HEK293 (cell line): ENCODE data around the gene SH2B2.

Source experiments
- CTCF ChIA-PET: fragments of 350-600 bp; formaldehyde crosslinking; extraction: SDS; loops from one replicate; lab custom pipeline; 2021; ENCODE audit warnings: antibody characterized with exemption; lab: Yijun Ruan, JAX
- POLR2A ChIA-PET: fragments of 300-600 bp; formaldehyde crosslinking; extraction: SDS; loops from one replicate; lab custom pipeline; 2020; ENCODE audit warnings: antibody characterized with exemption, inconsistent platforms; lab: Yijun Ruan, JAX
- H3K27ac ChIP-seq: fragments of 200-500 bp; sonication (Bioruptor generic); 2 replicates; pipeline ENCODE4 v1.5.1; 2014; ENCODE audit warnings: low read depth, low read length, control low read depth, inconsistent platforms; ENCODE audit errors: extremely low read depth
- H3K36me3 ChIP-seq, 2 experiments: fragments of 200-500 bp in 1 of 2; sonication (Bioruptor generic) in 1 of 2; 1 replicate in 1 of 2; 2 replicates in 1 of 2; pipeline ENCODE4 v1.5.1; 2014 to 2017; ENCODE audit warnings: inconsistent platforms in 2 of 2, low read length in 2 of 2; ENCODE audit not compliant: control insufficient read depth in 2 of 2, insufficient read depth in 1 of 2
- H3K4me1 ChIP-seq: fragments of 200-500 bp; sonication (Bioruptor generic); 2 replicates; pipeline ENCODE4 v1.5.1; 2014; ENCODE audit warnings: mild to moderate bottlenecking, low read length, inconsistent platforms; ENCODE audit not compliant: control insufficient read depth, insufficient read depth
- H3K4me3 ChIP-seq: 2 replicates; pipeline ENCODE4 v1.5.1; 2011; ENCODE audit warnings: low read depth, mild to moderate bottlenecking, control low read depth, low read length, moderate library complexity
- H3K9me3 ChIP-seq: fragments of 200-500 bp; sonication (Bioruptor generic); 2 replicates; pipeline ENCODE4 v1.5.1; 2014; ENCODE audit warnings: low read depth, low read length, inconsistent platforms; ENCODE audit not compliant: control insufficient read depth, insufficient read depth
- BCL11A ChIP-seq: fragments of 450-650 bp; formaldehyde crosslinking; IDR thresholded peaks from 2 replicates; pipeline ENCODE4 v1.5.1; 2016; ENCODE audit warnings: low read depth, missing biosample characterization, missing genetic modification characterization
- CTCF ChIP-seq: fragments of 450-650 bp; formaldehyde crosslinking; IDR thresholded peaks from 2 replicates; pipeline ENCODE4 v1.5.1; 2016; ENCODE audit warnings: missing biosample characterization, missing genetic modification characterization
- EGR2 ChIP-seq: fragments of 450-650 bp; formaldehyde crosslinking; IDR thresholded peaks from 2 replicates; pipeline ENCODE4 v1.5.1; 2016; ENCODE audit warnings: low read depth, missing biosample characterization, missing genetic modification characterization
- GFI1B ChIP-seq: fragments of 450-650 bp; formaldehyde crosslinking; IDR thresholded peaks from 2 replicates; pipeline ENCODE4 v1.5.1; 2016; ENCODE audit warnings: missing biosample characterization, missing genetic modification characterization
- GLI2 ChIP-seq: fragments of 450-650 bp; formaldehyde crosslinking; IDR thresholded peaks from 2 replicates; pipeline ENCODE4; 2017; ENCODE audit warnings: missing biosample characterization, missing genetic modification characterization, low read depth, borderline replicate concordance
- GLI4 ChIP-seq: fragments of 450-650 bp; formaldehyde crosslinking; IDR thresholded peaks from 2 replicates; pipeline ENCODE4 v1.5.1; 2016; ENCODE audit warnings: missing biosample characterization, missing genetic modification characterization
- KLF10 ChIP-seq: fragments of 450-650 bp; IDR thresholded peaks from 2 replicates; pipeline ENCODE4 v1.5.1; 2018; ENCODE audit warnings: missing biosample characterization, mild to moderate bottlenecking, missing genetic modification characterization
- PRDM10 ChIP-seq: fragments of 450-650 bp; formaldehyde crosslinking; IDR thresholded peaks from 2 replicates; pipeline ENCODE4 v1.5.1; 2016; ENCODE audit warnings: missing biosample characterization, missing genetic modification characterization
- SCRT1 ChIP-seq: fragments of 450-650 bp; formaldehyde crosslinking; IDR thresholded peaks from 2 replicates; pipeline ENCODE4 v1.5.1; 2016; ENCODE audit warnings: missing biosample characterization, missing genetic modification characterization, borderline replicate concordance
- YY1 ChIP-seq: fragments of 450-650 bp; formaldehyde crosslinking; IDR thresholded peaks from 2 replicates; pipeline ENCODE4 v1.5.1; 2018; ENCODE audit warnings: missing biosample characterization, missing genetic modification characterization
- ZBTB17 ChIP-seq: fragments of 450-650 bp; formaldehyde crosslinking; IDR thresholded peaks from 2 replicates; pipeline ENCODE4 v1.5.1; 2016; ENCODE audit warnings: missing biosample characterization, missing genetic modification characterization
- ZBTB20 ChIP-seq: fragments of 450-650 bp; formaldehyde crosslinking; IDR thresholded peaks from 2 replicates; pipeline ENCODE4 v1.5.1; 2016; ENCODE audit warnings: missing biosample characterization, missing genetic modification characterization
- ZBTB44 ChIP-seq: fragments of 450-650 bp; IDR thresholded peaks from 2 replicates; pipeline ENCODE4 v1.5.1; 2018; ENCODE audit warnings: missing biosample characterization, mild to moderate bottlenecking, missing genetic modification characterization
- ZIC2 ChIP-seq: fragments of 450-650 bp; formaldehyde crosslinking; IDR thresholded peaks from 2 replicates; pipeline ENCODE4 v1.5.1; 2016; ENCODE audit warnings: missing biosample characterization, missing genetic modification characterization
- ZNF10 ChIP-seq: fragments of 450-650 bp; formaldehyde crosslinking; IDR thresholded peaks from 2 replicates; pipeline ENCODE4 v1.5.1; 2017; ENCODE audit warnings: missing biosample characterization, missing genetic modification characterization
- ZNF140 ChIP-seq: fragments of 450-650 bp; formaldehyde crosslinking; IDR thresholded peaks from 2 replicates; pipeline ENCODE4 v1.5.1; 2016; ENCODE audit warnings: missing biosample characterization, missing genetic modification characterization
- ZNF184 ChIP-seq: fragments of 450-650 bp; IDR thresholded peaks from 2 replicates; pipeline ENCODE4 v1.5.1; 2018; ENCODE audit warnings: missing biosample characterization, mild to moderate bottlenecking, missing genetic modification characterization
- ZNF311 ChIP-seq: fragments of 450-650 bp; formaldehyde crosslinking; IDR thresholded peaks from 2 replicates; pipeline ENCODE4 v1.5.1; 2017; ENCODE audit warnings: missing biosample characterization, missing genetic modification characterization, borderline replicate concordance
- ZNF341 ChIP-seq: fragments of 450-650 bp; formaldehyde crosslinking; IDR thresholded peaks from 2 replicates; pipeline ENCODE4; 2016; ENCODE audit warnings: low read depth, missing biosample characterization, missing genetic modification characterization
- ZNF366 ChIP-seq: fragments of 450-650 bp; formaldehyde crosslinking; conservative IDR thresholded peaks from 2 replicates; pipeline ENCODE4 v1.5.1; 2016; ENCODE audit warnings: missing biosample characterization, missing genetic modification characterization
- ZNF433 ChIP-seq: fragments of 450-650 bp; formaldehyde crosslinking; IDR thresholded peaks from 2 replicates; pipeline ENCODE4 v1.5.1; 2016; ENCODE audit warnings: missing biosample characterization, missing genetic modification characterization, low read depth
- ZNF580 ChIP-seq: fragments of 450-650 bp; formaldehyde crosslinking; IDR thresholded peaks from 2 replicates; pipeline ENCODE4 v1.5.1; 2016; ENCODE audit warnings: missing biosample characterization, missing genetic modification characterization
- ZNF610 ChIP-seq: fragments of 450-650 bp; formaldehyde crosslinking; IDR thresholded peaks from 2 replicates; pipeline ENCODE4 v1.5.1; 2016; ENCODE audit warnings: missing biosample characterization, missing genetic modification characterization, borderline replicate concordance
- ZNF677 ChIP-seq: fragments of 450-650 bp; IDR thresholded peaks from 2 replicates; pipeline ENCODE4 v1.5.0; 2018; ENCODE audit warnings: missing biosample characterization, mild to moderate bottlenecking, missing genetic modification characterization, moderate library complexity
- ZNF768 ChIP-seq: fragments of 450-650 bp; formaldehyde crosslinking; IDR thresholded peaks from 2 replicates; pipeline ENCODE4 v1.5.1; 2018; ENCODE audit warnings: missing biosample characterization, mild to moderate bottlenecking, missing genetic modification characterization
- ZNF785 ChIP-seq: fragments of 450-650 bp; formaldehyde crosslinking; IDR thresholded peaks from 2 replicates; pipeline ENCODE4 v1.5.1; 2016; ENCODE audit warnings: missing biosample characterization, missing genetic modification characterization
- ZNF791 ChIP-seq: fragments of 450-650 bp; formaldehyde crosslinking; IDR thresholded peaks from 2 replicates; pipeline ENCODE4 v1.5.1; 2016; ENCODE audit warnings: missing biosample characterization, missing genetic modification characterization
- ZXDB ChIP-seq: fragments of 450-650 bp; formaldehyde crosslinking; IDR thresholded peaks from 2 replicates; pipeline ENCODE4 v1.5.1; 2016; ENCODE audit warnings: missing biosample characterization, missing genetic modification characterization
- TF ChIP-seq, protein P1 (sequence below): fragments of 450-650 bp; formaldehyde crosslinking; IDR thresholded peaks from 2 replicates; pipeline ENCODE4 v1.5.1; 2016; ENCODE audit warnings: missing biosample characterization, missing genetic modification characterization

The SH2B2 gene

GRCh38 chr7:102286237-102287110 lies at the start of gene SH2B2:
TSS of gene SH2B2 (plus strand) at chr7:102286868. CDS start at chr7:102300551, 13,683 bp downstream.
- ChIA-PET POLR2A (interaction anchor here (0.8 to 1.4 kb wide), 2 partner anchors 77 to 106 kb away, joined by 4 to 6 read pairs; no protein-coding TSS in a partner anchor), CTCF (no interaction called here)
- Histone ChIP-seq H3K4me3 (peak within 1 kb of the TSS; percentile 62), H3K4me1 (no peaks in the 10 kb centered on the region; the same call in 1 of the 2 replicates), H3K9me3 (no peaks in the 10 kb centered on the region), H3K27ac (peak within 1 kb of the TSS; percentile 79; the same call in 1 of the 2 replicates), H3K36me3 (no peaks in the 10 kb centered on the region)
- TF ChIP-seq EGR2, result peak; percentile 60
- TF ChIP-seq ZNF311 (tag by site-specific recombination), result no peak
- no peak for TF ChIP-seq ZNF184
- no peak for TF ChIP-seq ZNF433 (tag by site-specific recombination)
- TF ChIP-seq, protein P1, sequence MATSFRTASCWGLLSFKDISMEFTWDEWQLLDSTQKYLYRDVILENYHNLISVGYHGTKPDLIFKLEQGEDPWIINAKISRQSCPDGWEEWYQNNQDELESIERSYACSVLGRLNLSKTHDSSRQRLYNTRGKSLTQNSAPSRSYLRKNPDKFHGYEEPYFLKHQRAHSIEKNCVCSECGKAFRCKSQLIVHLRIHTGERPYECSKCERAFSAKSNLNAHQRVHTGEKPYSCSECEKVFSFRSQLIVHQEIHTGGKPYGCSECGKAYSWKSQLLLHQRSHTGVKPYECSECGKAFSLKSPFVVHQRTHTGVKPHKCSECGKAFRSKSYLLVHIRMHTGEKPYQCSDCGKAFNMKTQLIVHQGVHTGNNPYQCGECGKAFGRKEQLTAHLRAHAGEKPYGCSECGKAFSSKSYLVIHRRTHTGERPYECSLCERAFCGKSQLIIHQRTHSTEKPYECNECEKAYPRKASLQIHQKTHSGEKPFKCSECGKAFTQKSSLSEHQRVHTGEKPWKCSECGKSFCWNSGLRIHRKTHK (tag by site-specific recombination), result no peak
- TF ChIP-seq ZNF10, result no peak
- peak; percentile 61 for TF ChIP-seq KLF10 (tag by site-specific recombination)
- TF ChIP-seq YY1 (tag by site-specific recombination), result peak; percentile 44; the same call in 1 of the 2 replicates
- TF ChIP-seq ZNF785 (tag by site-specific recombination), result peak; percentile 64; the same call in 1 of the 2 replicates
- peak; percentile 67 for TF ChIP-seq ZXDB
- TF ChIP-seq ZNF341 (tag by site-specific recombination), result no peak
- TF ChIP-seq CTCF (tag by site-specific recombination), result 0 out of 2 replicates have a peak, but pooled peaks have one; percentile 42
- 0 out of 2 replicates have a peak, but pooled peaks have one; percentile 9 for TF ChIP-seq ZBTB44 (tag by site-specific recombination)
- TF ChIP-seq GLI4 (tag by site-specific recombination), result 0 out of 2 replicates have a peak, but pooled peaks have one; percentile 24
- TF ChIP-seq ZBTB20 (tag by site-specific recombination), result peak; percentile 67
- peak; percentile 66 for TF ChIP-seq PRDM10 (tag by site-specific recombination)
- TF ChIP-seq ZNF677, result 0 out of 2 replicates have a peak, but pooled peaks have one; percentile 42
- peak; percentile 64 for TF ChIP-seq ZBTB17 (tag by site-specific recombination)
- no peak for TF ChIP-seq ZNF768
- TF ChIP-seq BCL11A (tag by site-specific recombination), result peak; percentile 37; the same call in 1 of the 2 replicates
- TF ChIP-seq GFI1B, result no peak
- no peak for TF ChIP-seq ZNF140 (tag by site-specific recombination)
- no peak for TF ChIP-seq ZNF791 (tag by site-specific recombination)
- TF ChIP-seq GLI2, result no peak
- TF ChIP-seq SCRT1, result no peak
- TF ChIP-seq ZNF580 (tag by site-specific recombination), result no peak
- no peak for TF ChIP-seq ZNF366 (tag by site-specific recombination)
- TF ChIP-seq ZNF610, result peak; percentile 50; the same call in 1 of the 2 replicates
- TF ChIP-seq ZIC2, result peak; percentile 96
